K562 (cell line): ENCODE results near the gene IL17REL.

Source experiments
- GATAD2B ChIP-seq: fragments of 450-650 bp; IDR thresholded peaks from 2 replicates; pipeline ENCODE4 v1.6.1; 2017; ENCODE audit warnings: mild to moderate bottlenecking, borderline replicate concordance
- RFX5 ChIP-seq: IDR thresholded peaks from 2 replicates; pipeline ENCODE4 v1.6.1; 2011; ENCODE audit warnings: low read depth, mild to moderate bottlenecking, improper control_type of control experiment, low read length
- ZNF766 ChIP-seq: fragments of 200-800 bp; sonication (Bioruptor generic); conservative IDR thresholded peaks from 2 replicates; pipeline ENCODE4 v1.6.1; 2016; ENCODE audit warnings: missing genetic modification characterization, missing compliant biosample characterization

- TF ChIP-seq ZNF766 (CRISPR knock-in tag) (no peak), RFX5 (no peak), GATAD2B (no peak)
Observed at GRCh38 chr22:50051930-50052329, 39.4 kb upstream of the IL17REL start.
